ENCODE measurements around the gene LSMEM2.
"Not testable (repeated sequence)": the region's sequence is repeated elsewhere in the genome, so short reads cannot be mapped to it uniquely, and the experiment has no call there.

LSMEM2 gene

GRCh38 chr3:50246517-50246954 is 32.4 kb upstream of the LSMEM2 start:
- FAIRE-seq = no peak

GRCh38 chr3:50248387-50248786 is 30.5 kb upstream of the LSMEM2 start:
- no peak for FAIRE-seq

GRCh38 chr3:50249457-50249856 is 29.4 kb upstream of the LSMEM2 start:
- FAIRE-seq = no peak

- FAIRE-seq = no peak
Measured at GRCh38 chr3:50250514-50250913, 28.4 kb upstream of the LSMEM2 start.

GRCh38 chr3:50251220-50251619 is 27.7 kb upstream of the LSMEM2 start:
- no peak for FAIRE-seq

- FAIRE-seq = no peak
Measured at GRCh38 chr3:50254577-50255250, 24.2 kb upstream of the LSMEM2 start.

GRCh38 chr3:50255251-50255615 is 23.7 kb upstream of the LSMEM2 start:
- FAIRE-seq = no peak

GRCh38 chr3:50256978-50257890 is 21.7 kb upstream of the LSMEM2 start:
- FAIRE-seq = no peak

- no peak for FAIRE-seq
Measured at GRCh38 chr3:50258029-50258680, 20.7 kb upstream of the LSMEM2 start.

GRCh38 chr3:50258979-50259378 is 19.9 kb upstream of the LSMEM2 start:
- FAIRE-seq = no peak

- FAIRE-seq = no peak
Measured at GRCh38 chr3:50259432-50260026, 19.4 kb upstream of the LSMEM2 start.

GRCh38 chr3:50260027-50260941 is 18.6 kb upstream of the LSMEM2 start:
- no peak for FAIRE-seq

- FAIRE-seq = no peak
Measured at GRCh38 chr3:50260942-50261441, 17.9 kb upstream of the LSMEM2 start.

- FAIRE-seq = no peak
Measured at GRCh38 chr3:50261505-50261904, 17.4 kb upstream of the LSMEM2 start.

- FAIRE-seq = not testable (repeated sequence)
Measured at GRCh38 chr3:50262200-50262599, 16.7 kb upstream of the LSMEM2 start.

GRCh38 chr3:50262778-50263177 is 16.1 kb upstream of the LSMEM2 start:
- FAIRE-seq = no peak

GRCh38 chr3:50263478-50264382 is 15.2 kb upstream of the LSMEM2 start:
- FAIRE-seq = no peak

GRCh38 chr3:50264383-50264963 is 14.4 kb upstream of the LSMEM2 start:
- FAIRE-seq = no peak

GRCh38 chr3:50264964-50265485 is 13.9 kb upstream of the LSMEM2 start:
- no peak for FAIRE-seq

- no peak for FAIRE-seq
Measured at GRCh38 chr3:50265571-50265970, 13.3 kb upstream of the LSMEM2 start.

All from islet of Langerhans (tissue), 1 donor.